ENCODE measurements around the gene GNG12. TPM values are rescaled to one million over a fixed set of nuclear protein-coding genes. Genes with fewer than 3 reads are reported as not detected.

The GNG12 gene
- 149 and 228 TPM in 2 replicates for total RNA-seq

DNA sequence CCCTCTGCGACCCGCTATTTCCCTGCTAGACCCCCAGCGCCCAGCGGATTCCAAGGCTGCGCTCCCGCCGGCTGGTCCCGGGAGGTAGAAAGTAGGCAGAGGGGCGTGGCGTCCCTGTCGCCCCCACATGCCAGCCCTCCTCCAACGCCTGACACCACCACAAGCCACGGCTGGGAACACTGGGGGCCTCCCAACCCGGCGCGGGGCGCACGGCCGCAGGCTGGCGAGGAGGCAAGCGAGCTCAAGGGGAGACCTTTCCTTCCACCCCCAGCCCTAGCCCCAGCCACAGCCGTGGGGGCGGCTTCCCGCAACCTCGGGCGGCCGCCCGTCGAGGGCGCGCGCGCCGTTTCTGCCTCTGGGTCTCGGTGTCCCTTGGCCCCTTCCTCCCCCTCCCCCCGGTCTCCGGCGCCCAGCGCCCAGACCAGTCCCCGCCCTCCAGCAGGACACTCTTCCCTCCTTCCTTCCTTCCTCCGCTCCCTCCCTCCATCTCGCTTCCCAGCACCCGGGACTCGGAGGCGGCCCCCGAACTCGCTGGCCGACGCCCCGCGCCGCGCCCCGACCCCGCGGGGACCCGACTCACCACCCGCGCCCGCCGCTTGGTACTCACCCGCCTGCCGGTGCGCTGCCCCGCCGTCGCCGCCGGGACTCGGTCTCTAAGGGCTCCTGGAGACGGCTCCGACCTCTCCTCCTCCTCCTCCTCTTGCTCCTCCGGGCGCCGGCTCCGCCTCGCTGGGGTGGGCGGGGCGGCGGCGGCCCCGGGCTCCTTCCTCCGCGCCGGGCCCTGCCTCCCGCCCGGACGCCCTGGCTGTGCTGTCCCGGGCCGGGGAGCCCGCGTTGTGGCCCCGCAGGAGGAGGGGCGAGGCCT is at the start of gene GNG12:
Gene GNG12, minus strand, starts transcription at position 731 of the 865 bp plus-strand sequence. CDS start 125,781 bp downstream, outside the sequence.

DNA sequence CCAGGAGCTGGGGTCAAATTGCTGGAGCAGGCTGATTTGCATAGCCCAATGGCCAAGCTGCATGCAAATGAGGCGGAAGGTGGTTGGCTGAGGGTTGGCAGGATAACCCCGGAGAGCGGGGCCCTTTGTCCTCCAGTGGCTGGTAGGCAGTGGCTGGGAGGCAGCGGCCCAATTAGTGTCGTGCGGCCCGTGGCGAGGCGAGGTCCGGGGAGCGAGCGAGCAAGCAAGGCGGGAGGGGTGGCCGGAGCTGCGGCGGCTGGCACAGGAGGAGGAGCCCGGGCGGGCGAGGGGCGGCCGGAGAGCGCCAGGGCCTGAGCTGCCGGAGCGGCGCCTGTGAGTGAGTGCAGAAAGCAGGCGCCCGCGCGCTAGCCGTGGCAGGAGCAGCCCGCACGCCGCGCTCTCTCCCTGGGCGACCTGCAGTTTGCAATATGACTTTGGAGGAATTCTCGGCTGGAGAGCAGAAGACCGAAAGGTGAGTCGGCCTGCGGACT is 148.2 kb downstream of the GNG12 start, which contains the start of gene GADD45A:
Gene GADD45A, plus strand, starts transcription at position 135 of the 491 bp plus-strand sequence. Its CDS starts 294 bp downstream, at position 429.

Other genes starting within 250 kb of the GNG12 start
- 74.8 and 80.2 TPM in 2 replicates for gene GADD45A, start 148.3 kb downstream of the GNG12 start, total RNA-seq
- 58.2 and 78.9 TPM in 2 replicates for gene DIRAS3, start 217.2 kb upstream of the GNG12 start, total RNA-seq

Data from smooth muscle cell of the umbilical artery (primary cell).